ENCODE measurements around the gene PRSS57.
A peak's percentile ranks its signal among the peaks of the same experiment; 100 is the strongest.

Gene PRSS57

DNA sequence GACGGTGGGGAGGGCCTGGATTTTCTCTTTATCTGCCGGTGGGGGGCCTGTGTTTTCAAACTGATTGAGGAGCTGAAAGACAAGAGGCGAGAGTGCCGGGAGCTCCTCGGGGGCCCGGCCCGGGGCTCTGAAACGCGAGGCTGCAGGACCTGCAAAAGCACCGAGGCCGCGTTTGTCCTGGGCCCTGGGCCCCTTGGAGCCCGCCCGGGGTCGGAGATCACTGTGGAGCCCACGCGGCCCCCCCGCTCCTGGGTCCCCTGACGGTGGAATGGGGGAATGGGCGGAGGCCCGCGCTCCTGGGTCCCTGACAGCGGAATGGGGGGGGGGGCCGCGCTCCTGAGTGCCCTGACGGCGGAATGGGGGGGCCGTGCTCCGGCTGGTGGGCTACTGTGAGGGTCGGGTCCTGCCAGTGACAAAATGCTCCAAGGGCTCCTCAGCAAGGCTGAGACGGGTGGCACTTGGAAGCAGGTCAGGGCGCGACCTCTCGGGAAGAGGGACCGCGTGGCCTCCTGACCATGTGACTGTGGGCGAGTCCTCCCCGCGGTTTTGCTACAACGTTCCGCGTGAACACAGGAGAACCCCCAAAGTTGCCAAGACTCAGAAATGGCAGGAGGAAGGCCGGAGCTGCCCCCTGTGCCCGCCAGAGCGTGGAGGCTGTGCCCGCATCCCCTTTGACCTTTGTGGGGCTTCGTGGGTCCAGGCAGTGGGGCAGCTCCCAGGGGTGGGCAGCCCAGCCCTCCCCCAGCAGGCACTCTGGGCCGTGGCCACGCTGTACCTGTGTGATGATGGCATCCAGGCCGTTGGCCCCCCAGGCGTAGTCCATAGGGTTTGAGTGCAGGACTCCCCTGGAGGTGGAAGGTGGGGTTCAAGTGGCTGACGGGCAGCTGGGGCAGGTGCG is 46.1 kb downstream of the PRSS57 start:
- no peak for DNase-seq

DNA sequence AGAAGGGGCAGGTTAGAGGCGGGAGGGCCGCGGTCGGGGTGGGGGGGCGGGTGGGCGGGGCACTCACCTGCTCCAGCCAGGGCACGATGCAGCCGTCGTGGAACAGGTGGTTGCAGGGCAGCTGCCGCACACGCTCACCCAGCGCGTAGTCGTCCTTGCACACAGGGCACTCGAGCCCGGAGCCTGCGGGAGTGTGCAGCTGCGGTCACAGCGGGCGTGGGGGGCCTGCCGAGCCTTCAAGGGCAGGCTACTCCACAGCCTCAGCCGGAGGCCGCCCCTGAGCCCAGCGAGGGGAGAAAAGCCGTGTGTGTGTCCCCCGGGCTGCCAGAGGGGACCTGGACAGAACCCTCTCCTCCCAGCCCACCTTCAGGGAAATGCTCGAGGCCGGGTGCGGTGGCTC is 46.9 kb downstream of the PRSS57 start:
- no peak for DNase-seq

DNA sequence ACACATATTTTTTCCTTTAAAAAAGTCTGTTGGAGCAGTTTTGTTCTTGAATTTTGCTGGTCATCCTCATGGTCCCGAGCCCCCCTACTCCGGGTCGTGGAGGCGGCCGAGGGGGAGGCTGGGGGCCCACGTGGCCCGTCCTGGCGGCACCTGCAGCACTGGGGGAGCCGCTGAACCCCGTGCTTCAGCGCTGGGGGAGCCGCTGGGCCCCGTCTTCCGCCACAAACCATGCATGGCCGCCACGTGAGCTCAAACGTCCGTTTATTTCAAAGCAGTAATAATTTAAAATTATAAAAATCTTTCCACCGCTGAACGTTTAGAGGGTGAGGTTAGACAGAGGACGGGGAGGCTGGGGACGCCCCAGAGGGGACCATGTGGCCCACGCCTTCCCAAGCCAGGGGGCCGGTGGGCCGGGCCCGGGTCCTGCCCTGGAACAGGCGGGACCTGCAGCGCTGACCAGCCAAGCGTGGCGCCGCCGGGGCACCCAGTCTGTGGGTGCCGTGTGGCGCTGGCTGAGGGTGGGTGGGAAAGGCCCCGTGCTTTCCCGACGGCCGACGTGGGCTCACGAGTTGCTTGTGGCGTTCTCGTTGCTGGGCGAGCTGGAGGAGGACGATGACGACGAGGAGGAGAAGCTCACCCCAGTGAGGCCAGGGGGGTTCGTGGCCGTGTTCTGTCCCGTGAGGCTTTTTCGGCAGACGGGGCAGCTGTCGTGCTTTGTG is 47.5 kb downstream of the PRSS57 start:
- DNase-seq: no peak

DNA sequence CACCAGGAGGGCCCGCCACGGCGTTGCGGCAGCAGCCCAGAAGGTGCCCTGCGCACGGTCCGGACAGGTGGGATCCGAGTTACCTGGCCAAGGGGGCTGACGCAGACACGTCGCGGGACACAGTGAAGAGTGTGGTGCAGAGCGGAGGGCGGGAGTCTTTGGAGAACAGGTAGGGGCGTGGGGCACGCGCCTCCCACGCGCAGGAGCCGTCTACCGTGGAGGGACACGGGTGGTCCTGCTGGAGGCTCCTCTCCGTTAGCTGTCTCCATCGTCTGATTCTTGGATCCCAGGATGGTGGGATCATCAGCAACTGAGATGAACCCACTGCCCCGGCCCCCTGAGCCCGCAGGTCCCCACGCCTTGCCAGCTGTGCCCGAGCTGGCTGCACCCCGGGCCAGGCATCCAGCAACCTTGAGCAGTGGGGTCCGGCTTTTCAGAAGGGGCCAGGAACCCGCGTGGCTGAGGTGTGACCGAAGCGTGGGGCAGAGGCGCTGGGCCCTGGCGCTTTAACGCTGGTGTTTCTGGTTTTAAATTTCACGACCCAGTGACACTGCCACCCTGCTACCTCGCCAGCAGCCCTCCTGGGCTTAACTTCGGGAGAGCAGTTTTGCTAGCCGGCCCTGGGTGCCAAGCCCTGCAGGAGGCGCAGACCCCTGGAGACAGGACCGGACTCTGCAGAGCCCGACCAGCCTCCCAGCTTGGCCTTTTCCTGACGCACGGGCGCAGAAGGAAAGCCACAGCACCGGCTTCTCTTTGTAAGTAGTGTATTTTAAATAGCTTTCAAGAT is 48.3 kb downstream of the PRSS57 start:
- DNase-seq: no peak

DNA sequence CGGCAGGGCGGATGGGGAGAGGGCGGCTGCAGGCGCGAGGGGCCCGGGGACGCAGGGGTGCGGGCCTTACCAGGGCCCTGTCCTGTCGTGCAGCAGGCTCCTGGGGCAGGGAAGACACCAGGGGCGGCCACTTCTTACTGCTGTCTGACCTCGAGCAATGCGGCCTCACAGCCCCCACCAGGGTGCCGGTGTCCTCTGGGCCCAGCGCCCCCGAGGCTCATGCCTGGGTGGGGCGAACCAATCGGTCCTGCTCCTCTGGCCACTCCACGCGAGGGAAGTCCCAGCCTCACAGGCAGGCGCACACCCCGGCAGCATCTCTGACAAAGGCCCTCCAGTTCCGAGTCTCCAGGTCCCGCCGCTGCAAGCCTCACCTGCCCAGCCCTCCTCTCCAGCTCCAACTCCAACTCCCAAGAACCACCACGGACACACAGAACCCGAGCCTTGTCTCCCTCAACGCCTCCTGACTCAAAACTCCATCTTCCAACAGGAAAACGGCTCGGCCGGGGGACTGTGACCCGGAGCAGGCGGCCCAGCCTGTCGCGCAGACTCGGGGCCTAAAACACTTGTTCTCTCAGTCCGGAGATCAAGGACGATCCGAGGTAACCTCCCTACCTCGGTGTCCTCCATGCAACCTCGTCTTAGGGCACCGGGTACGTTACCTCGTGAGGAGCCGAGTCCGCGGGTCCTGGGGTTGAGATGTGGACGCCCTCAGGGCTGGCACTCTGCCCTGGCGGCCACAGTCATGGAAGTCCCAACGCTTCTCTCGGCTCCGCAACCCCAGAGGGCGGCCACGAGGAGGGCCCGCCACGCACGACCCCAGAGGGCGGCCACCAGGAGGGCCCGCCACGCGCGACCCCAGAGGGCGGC is 49.1 kb downstream of the PRSS57 start:
- DNase-seq: no peak

DNA sequence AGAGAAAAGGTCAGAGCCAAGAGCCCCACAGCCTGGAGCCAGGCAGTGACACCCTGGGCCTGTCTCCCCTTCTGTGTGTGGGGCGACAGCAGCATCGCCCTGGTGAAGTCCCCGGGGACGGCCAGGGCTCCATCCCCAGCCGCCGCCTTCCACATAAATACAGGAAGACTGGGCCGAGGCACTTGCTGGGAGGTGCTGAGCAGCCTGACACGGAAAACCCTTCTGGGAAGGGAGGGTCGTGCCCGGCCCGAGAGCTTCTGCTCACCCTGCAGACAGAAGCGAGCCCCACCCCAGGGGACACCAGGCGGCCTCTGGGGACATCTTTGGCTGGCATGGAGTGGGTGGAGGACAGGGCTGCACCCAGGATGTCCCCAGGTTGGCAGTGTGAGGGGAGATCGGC is 50.5 kb downstream of the PRSS57 start:
- no peak for DNase-seq

DNA sequence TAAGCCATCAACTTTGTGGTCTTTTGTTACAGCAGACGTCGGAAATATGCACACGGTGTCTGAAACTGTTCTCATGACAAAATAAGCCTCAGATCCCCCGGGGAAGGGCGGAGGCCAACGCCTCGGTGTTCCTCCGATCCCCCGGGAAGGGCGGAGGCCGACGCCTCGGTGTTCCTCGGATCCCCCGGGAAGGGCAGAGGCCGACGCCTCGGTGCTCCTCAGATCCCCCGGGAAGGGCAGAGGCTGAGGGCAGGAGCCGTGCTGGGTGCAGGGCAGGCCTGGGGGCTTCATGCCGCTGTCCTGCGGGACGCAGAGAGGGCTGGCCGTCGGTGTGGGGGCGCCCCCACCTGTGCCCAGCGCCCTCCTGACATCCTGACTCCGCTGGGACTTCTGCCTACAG is 50.9 kb downstream of the PRSS57 start:
- DNase-seq: no peak

DNA sequence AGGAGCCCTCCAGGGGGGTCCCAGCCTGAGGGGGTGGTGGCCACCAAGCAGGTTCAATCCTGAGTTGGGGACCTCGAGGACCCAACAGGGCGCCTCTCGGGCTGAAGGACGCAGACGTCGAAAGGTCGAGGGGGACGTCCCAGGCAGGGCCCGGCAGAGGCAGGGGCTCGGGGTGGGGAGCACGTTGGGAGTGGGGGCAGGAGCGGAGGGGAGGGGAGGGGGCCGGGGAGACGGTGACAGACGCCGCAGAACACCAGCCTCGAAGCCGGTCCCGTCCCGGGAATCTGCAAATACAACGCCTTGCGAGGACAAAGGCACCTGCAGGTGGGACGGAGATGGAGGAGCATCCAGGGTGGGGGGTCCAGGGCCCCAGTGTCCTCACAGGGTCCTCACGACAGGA is 51.5 kb downstream of the PRSS57 start:
- no peak for DNase-seq

DNA sequence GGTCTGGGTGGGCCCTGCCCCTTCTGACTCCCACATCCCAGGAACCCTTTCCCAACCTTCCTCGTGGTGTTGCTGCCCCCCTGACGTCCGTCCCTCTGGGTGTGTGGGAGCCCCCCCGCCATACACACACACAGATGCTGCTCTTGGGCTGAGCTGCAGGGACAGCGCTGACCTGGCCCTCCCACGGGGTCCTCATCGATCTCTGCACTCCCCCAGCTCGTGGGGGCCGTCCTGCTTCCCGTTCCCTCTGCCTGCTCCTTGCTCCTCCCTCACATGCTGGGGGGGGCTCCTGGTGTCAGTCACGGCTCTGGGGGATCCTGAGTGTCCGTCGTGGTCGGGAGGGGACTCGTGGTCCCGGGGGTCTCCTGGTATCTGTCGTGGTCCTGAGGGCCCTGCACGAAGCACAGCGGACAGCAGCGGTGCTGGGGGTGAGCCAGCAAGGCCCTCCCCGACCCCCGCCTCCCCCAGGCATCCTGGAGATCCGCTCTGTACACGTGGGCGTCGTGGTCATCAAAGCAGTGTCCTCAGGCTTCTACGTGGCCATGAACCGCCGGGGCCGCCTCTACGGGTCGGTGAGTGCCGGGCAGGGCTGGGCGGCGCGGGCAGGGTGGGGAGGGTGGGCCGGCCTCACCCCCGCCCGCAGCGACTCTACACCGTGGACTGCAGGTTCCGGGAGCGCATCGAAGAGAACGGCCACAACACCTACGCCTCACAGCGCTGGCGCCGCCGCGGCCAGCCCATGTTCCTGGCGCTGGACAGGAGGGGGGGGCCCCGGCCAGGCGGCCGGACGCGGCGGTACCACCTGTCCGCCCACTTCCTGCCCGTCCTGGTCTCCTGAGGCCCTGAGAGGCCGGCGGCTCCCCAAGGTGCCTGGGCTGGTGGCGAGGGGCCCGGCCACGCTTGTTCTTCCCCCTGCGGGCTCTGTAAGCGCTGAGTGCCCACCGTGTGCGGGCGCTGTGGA is 52.2 kb downstream of the PRSS57 start:
- DNase-seq: no peak

DNA sequence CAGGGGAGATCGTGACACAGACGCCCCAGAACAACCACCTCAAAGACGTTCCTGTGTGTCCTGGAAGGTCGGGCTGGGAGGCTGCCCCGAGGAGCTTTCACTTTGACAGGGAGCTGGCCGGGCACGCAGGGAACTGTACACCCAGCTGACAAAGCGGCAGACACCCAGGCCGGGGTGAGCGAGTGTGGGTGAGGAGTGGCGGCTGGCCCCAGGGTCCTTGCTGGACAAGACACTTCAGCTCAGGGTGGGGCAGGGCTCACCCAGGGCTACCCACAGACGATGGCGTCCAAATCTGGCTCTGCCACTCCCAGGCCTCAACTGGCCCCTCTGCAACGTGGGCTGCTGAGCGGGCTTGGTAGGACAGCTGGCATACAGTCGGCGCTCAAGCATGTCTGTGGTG is 53.5 kb downstream of the PRSS57 start:
- no peak for DNase-seq

DNA sequence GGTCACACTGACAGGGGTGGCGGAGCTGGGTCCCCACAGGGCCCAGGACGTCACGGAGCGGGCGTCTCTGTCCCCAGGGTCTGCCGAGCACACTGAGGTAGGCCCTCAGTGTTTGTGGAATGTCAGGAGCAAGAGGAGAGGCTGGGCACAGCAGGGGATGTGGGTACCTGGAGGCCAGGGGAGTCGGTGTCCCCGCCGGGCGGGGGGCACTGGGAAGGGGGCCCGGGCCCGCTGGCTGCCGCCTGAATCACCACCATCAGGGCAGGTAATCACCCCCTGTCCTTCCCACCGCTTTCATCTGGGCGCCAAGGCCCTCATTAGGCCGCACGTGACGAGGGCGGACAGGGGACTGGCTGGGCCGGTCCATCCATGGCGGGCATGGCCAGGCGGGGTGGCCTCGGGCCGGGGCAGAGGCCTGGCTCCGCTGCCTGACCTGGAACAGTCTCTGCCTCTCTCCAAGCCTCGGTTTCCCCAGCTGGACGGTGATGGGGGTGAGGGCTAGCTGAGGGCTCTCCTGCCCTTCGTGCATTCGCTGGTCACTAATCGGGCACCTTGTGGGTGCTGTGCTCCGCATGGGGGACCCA is 54.6 kb downstream of the PRSS57 start:
- no peak for DNase-seq

DNA sequence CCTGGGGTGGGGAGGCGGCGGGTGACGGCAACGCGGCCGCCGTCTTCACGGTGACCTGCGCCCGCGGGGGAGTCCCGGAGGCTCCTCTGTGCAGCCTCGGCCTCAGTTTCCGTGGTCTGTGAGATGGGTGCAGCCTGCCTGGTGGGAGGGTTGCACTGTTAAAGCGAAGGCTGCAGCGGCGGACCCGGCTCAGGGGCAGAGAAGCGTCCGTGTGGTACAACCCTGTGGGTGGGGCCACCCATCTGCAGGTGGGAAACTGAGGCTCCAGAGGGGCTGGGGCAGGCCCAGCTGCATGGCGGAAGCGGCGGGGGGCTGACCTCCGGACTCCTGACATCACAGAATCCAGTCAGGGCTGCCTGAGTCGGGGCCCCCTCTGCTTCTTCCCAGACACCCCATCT is 55.1 kb downstream of the PRSS57 start:
- no peak for DNase-seq

DNA sequence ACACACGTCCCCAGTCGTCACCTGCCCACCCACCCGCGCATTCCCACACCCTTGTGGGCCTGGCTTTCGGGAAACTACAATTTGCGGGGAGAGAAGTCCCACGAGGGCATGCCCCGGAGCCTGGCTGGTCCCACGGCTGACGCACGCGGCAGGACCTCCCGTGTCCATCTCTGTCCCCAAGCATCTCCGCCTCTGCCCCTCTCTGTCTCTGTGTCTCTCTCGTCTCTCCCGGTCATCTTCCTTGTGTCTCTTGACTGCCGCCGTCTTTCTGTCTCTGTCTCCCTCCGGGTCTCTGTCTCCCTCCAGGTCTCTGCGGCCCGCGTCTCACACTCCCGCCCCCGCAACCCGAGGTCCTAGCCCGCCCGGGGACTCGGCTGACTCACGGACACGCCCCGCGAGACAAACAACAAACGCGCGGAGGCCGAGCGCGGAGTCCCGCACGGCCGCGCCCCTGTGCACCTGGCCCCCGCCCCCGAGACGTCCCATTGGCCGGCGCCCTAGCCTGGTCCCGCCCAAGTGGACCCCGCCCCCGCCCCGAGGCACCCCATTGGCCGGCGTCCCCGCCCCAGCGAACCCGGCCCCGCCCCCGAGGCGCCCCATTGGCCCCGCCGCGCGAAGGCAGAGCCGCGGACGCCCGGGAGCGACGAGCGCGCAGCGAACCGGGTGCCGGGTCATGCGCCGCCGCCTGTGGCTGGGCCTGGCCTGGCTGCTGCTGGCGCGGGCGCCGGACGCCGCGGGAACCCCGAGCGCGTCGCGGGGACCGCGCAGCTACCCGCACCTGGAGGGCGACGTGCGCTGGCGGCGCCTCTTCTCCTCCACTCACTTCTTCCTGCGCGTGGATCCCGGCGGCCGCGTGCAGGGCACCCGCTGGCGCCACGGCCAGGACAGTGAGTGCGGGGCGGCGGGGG is 55.7 kb downstream of the PRSS57 start, which contains the start of gene FGF22:
TSS of gene FGF22 (plus strand) at position 627 of the 908 bp plus-strand sequence. CDS start at position 674, 47 bp downstream.
- peak; percentile 76 for DNase-seq

DNA sequence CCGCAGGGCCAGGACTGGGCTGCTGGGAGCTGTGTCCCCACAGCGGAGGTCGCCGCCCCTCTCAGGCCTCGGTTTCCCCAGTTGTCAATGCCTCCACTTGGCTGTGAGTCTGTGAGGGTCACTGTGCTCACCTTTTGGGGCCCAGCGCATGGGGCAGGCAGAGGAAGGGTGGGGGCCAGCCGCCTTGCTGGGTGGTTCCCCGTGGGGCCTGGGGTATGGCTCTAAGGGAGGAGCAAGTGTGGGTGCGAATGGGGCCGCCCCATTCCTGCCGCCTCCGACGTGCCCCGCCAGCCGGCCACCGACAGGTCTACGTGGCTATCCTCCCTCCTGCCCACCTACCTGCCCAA is 56.4 kb downstream of the PRSS57 start:
- no peak for DNase-seq
